Uterus (tissue), 4 donors: ENCODE results near the gene PFKFB2. TPM values are rescaled to one million over a fixed set of nuclear protein-coding genes. Genes with fewer than 3 reads are reported as not detected.

ENCODE experiments used
- DNase-seq, 2 donors: peaks; one replicate each; pipeline ENCODE4 v3.0.0-alpha.2; 2019 to 2020
- H3K27ac ChIP-seq, 2 donors: fragments of 200-600 bp; sonication (generic); 1 replicate in 1 of 2; 2 replicates in 1 of 2; pipeline ENCODE4 v1.5.1; 2016 to 2018
- H3K27me3 ChIP-seq, 2 donors: fragments of 200-600 bp; sonication (generic); one replicate each; pipeline ENCODE4 v1.5.1; 2018 to 2019; ENCODE audit warnings: control low read depth in 1 of 2
- H3K36me3 ChIP-seq, 2 donors: fragments of 200-600 bp; sonication (generic); one replicate each; pipeline ENCODE4 v1.5.1; 2019; ENCODE audit warnings: control low read depth in 1 of 2
- H3K4me1 ChIP-seq, 2 donors: fragments of 200-600 bp; sonication (generic); one replicate each; pipeline ENCODE4 v1.5.1; 2018 to 2019; ENCODE audit warnings: control low read depth in 1 of 2
- H3K4me3 ChIP-seq, 2 donors: fragments of 200-600 bp; sonication (generic); 1 replicate in 1 of 2; 2 replicates in 1 of 2; pipeline ENCODE4 v1.5.1; 2018 to 2019; ENCODE audit warnings: mild to moderate bottlenecking in 1 of 2
- H3K9me3 ChIP-seq, 2 donors: fragments of 200-600 bp; sonication (generic); one replicate each; pipeline ENCODE4 v1.5.1; 2019; ENCODE audit warnings: control low read depth in 1 of 2
- CTCF ChIP-seq, 4 experiments: fragments of 200-600 bp in 2 of 4; fragments of 450-650 bp in 2 of 4; sonication (generic) in 2 of 4; IDR thresholded peaks; one replicate each; pipeline ENCODE4 v1.5.1; 2016 to 2019; ENCODE audit warnings: antibody characterized with exemption in 4 of 4, mild to moderate bottlenecking in 2 of 4, moderate library complexity in 1 of 4
- POLR2A ChIP-seq, 2 donors: fragments of 450-650 bp; IDR thresholded peaks; one replicate each; pipeline ENCODE4 v1.6.1; 2016; ENCODE audit warnings: antibody characterized with exemption in 2 of 2, mild to moderate bottlenecking in 1 of 2, moderate library complexity in 1 of 2
- intact Hi-C: fragments of 100-400 bp; cut with DNase I; formaldehyde crosslinking; loops from one replicate; pipeline ENCODE4 v1.15.1; 2023; ENCODE audit warnings: low total_unique reads
- total RNA-seq, 4 donors: library from RNA; depleted of rRNA in 3 of 4; stranded (reverse); fragments of >200 nt in 3 of 4; gene quantifications; one replicate each; pipeline versions ENCODE4 v1.1.0 to v1.2.4, GENCODE V29; 2014 to 2023
- donor health status: DM: yes; HTN: yes; CAD: no.

Gene PFKFB2
- total RNA-seq, 4 donors from 2014 or later: 0.51 to 10.7 (median 2.9) TPM

GRCh38 chr1:207089627-207090355, 36.7 kb downstream of the PFKFB2 start:
- Histone ChIP-seq H3K4me3 (no peak overlapping the region), H3K27ac (no peak overlapping the region), H3K27me3 (no peaks in the 10 kb centered on the region), H3K4me1 (no peaks in the 10 kb centered on the region), H3K36me3 (no peaks in the 10 kb centered on the region), H3K9me3 (no peaks in the 10 kb centered on the region)
- DNase-seq: no peak
- intact Hi-C loops: no loop called here
- TF ChIP-seq CTCF (IDR thresholded peaks at IDR 0.05) (no peak), POLR2A (IDR thresholded peaks at IDR 0.05) (no peak)

- TF ChIP-seq CTCF (IDR thresholded peaks at IDR 0.05): no peak
- TF ChIP-seq POLR2A (IDR thresholded peaks at IDR 0.05): no peak
- intact Hi-C loops: no loop called here
- Histone ChIP-seq H3K36me3 (no peaks in the 10 kb centered on the region), H3K9me3 (no peaks in the 10 kb centered on the region), H3K27me3 (no peaks in the 10 kb centered on the region), H3K4me1 (no peaks in the 10 kb centered on the region), H3K27ac (no peak overlapping the region), H3K4me3 (no peak overlapping the region)
- no peak for DNase-seq
These were observed 38.3 kb downstream of the PFKFB2 start for GRCh38 chr1:207091200-207091908.

- H3K27ac ChIP-seq: no peak overlapping the region
- intact Hi-C loops: no loop called here
These were observed 40.9 kb downstream of the PFKFB2 start for GRCh38 chr1:207093944-207094343.

GRCh38 chr1:207097871-207098324, 44.8 kb downstream of the PFKFB2 start:
- no peak for DNase-seq
- H3K4me3 ChIP-seq: no peak overlapping the region
- no peaks in the 10 kb centered on the region for H3K27me3 ChIP-seq
- no peaks in the 10 kb centered on the region for H3K9me3 ChIP-seq
- H3K27ac ChIP-seq: no peak overlapping the region
- H3K36me3 ChIP-seq: no peaks in the 10 kb centered on the region
- intact Hi-C loops: no loop called here
- TF ChIP-seq POLR2A (IDR thresholded peaks at IDR 0.05) (no peak), CTCF (IDR thresholded peaks at IDR 0.05) (no peak)
- H3K4me1 ChIP-seq: no peaks in the 10 kb centered on the region

More at GRCh38 chr1:207093944-207094343, 40.9 kb downstream of the PFKFB2 start:
- TF ChIP-seq POLR2A (IDR thresholded peaks at IDR 0.05) (no peak), CTCF (IDR thresholded peaks at IDR 0.05) (no peak)
- no peak overlapping the region for H3K4me3 ChIP-seq
- H3K9me3 ChIP-seq: no peaks in the 10 kb centered on the region
- H3K27me3 ChIP-seq: no peaks in the 10 kb centered on the region
- no peaks in the 10 kb centered on the region for H3K4me1 ChIP-seq
- no peak for DNase-seq
- H3K36me3 ChIP-seq: no peaks in the 10 kb centered on the region

GRCh38 chr1:207101720-207102119, 48.6 kb downstream of the PFKFB2 start:
- Histone ChIP-seq H3K4me3 (no peak overlapping the region), H3K27ac (no peak overlapping the region), H3K27me3 (no peaks in the 10 kb centered on the region), H3K36me3 (no peaks in the 10 kb centered on the region), H3K9me3 (no peaks in the 10 kb centered on the region), H3K4me1 (no peaks in the 10 kb centered on the region)
- no peak for DNase-seq
- TF ChIP-seq POLR2A (IDR thresholded peaks at IDR 0.05): no peak
- no peak for TF ChIP-seq CTCF (IDR thresholded peaks at IDR 0.05)
- intact Hi-C loops: no loop called here
